Prostate gland (tissue), 2 donors: ENCODE data around the gene SMAGP.

Source experiments
- CTCF ChIP-seq, 4 experiments: fragments of 200-600 bp in 2 of 4; fragments of 450-650 bp in 2 of 4; sonication (generic) in 2 of 4; IDR thresholded peaks; 1 replicate in 3 of 4; 2 replicates in 1 of 4; pipeline ENCODE4 v1.5.1; 2016 to 2019; ENCODE audit warnings: antibody characterized with exemption in 4 of 4, mild to moderate bottlenecking in 2 of 4, moderate library complexity in 2 of 4
- POLR2A ChIP-seq: fragments of 450-650 bp; IDR thresholded peaks from one replicate; pipeline ENCODE4 v1.6.1; 2016; ENCODE audit warnings: antibody characterized with exemption, mild to moderate bottlenecking
- POLR2AphosphoS5 ChIP-seq: sonication (generic); formaldehyde crosslinking; IDR thresholded peaks from one replicate; pipeline ENCODE4 v1.6.1; 2017; ENCODE audit warnings: antibody characterized with exemption

GRCh38 chr12:51210690-51211395, 59.4 kb downstream of the SMAGP start:
- TF ChIP-seq CTCF (IDR thresholded peaks at IDR 0.05) (no peak), POLR2A (no peak), POLR2AphosphoS5 (no peak)
